BE2C (cell line): Measurements from ENCODE around the gene ALDOC.
"Not testable (repeated sequence)": the region's sequence is repeated elsewhere in the genome, so short reads cannot be mapped to it uniquely, and the experiment has no call there.

Experiments used
- DNase-seq: peaks from one replicate; pipeline ENCODE4 v3.0.0-alpha.2; 2020
- H3K27me3 ChIP-seq: fragments of 250-450 bp; sonication (Bioruptor Pico); 2 replicates; pipeline ENCODE4 v1.5.1; 2020; ENCODE audit warnings: mild to moderate bottlenecking
- H3K36me3 ChIP-seq: fragments of 250-450 bp; sonication (Bioruptor Pico); 2 replicates; pipeline ENCODE4 v1.5.1; 2020; ENCODE audit warnings: mild to moderate bottlenecking
- H3K4me1 ChIP-seq: fragments of 250-450 bp; sonication (Bioruptor Pico); 2 replicates; pipeline ENCODE4 v1.5.1; 2020
- H3K4me3 ChIP-seq: 2 replicates; pipeline ENCODE4 v1.5.1; 2011; ENCODE audit warnings: low read depth, low read length
- H3K9me3 ChIP-seq: fragments of 250-450 bp; sonication (Bioruptor Pico); 2 replicates; pipeline ENCODE4 v1.5.1; 2020
- CTCF ChIP-seq: IDR thresholded peaks from 2 replicates; pipeline ENCODE4 v1.5.1; 2012; ENCODE audit warnings: mild to moderate bottlenecking, low read depth, low read length

Gene ALDOC

GRCh38 chr17:28578246-28579195 is 1.8 kb upstream of the ALDOC start:
- no peak for DNase-seq
- TF ChIP-seq CTCF, result no peak
- no peaks in the 10 kb centered on the region for H3K27me3 ChIP-seq
- peaks cover 12% of the 10 kb centered on the region for H3K4me1 ChIP-seq
- no peaks in the 10 kb centered on the region for H3K9me3 ChIP-seq
- peaks cover 18% of the 10 kb centered on the region for H3K36me3 ChIP-seq
- no peak overlapping the region for H3K4me3 ChIP-seq

- H3K27me3 ChIP-seq, result no peaks in the 10 kb centered on the region
- H3K9me3 ChIP-seq, result no peaks in the 10 kb centered on the region
- no peak for TF ChIP-seq CTCF
- peaks cover 12% of the 10 kb centered on the region for H3K4me1 ChIP-seq
- no peak overlapping the region for H3K4me3 ChIP-seq
- DNase-seq, result no peak
- H3K36me3 ChIP-seq, result peaks cover 14% of the 10 kb centered on the region
These were observed 750 bp upstream of the ALDOC start for GRCh38 chr17:28577466-28577824.

- Histone ChIP-seq H3K36me3 (peaks cover 14% of the 10 kb centered on the region), H3K4me1 (peaks cover 12% of the 10 kb centered on the region), H3K4me3 (peak overlapping the region; percentile 48)
- H3K9me3 ChIP-seq, H3K27me3 ChIP-seq, DNase-seq: not testable (repeated sequence)
These were observed 679 bp downstream of the ALDOC start for GRCh38 chr17:28576016-28576415.

GRCh38 chr17:28575126-28575795 is 1.4 kb downstream of the ALDOC start:
- Histone ChIP-seq H3K27me3 (no peaks in the 10 kb centered on the region), H3K36me3 (peaks cover 14% of the 10 kb centered on the region), H3K4me1 (peaks cover 12% of the 10 kb centered on the region), H3K9me3 (no peaks in the 10 kb centered on the region), H3K4me3 (peak overlapping the region; percentile 48)
- peak; percentile 62 for DNase-seq
- TF ChIP-seq CTCF, result peak; percentile 33

- Histone ChIP-seq H3K36me3 (peaks cover 14% of the 10 kb centered on the region), H3K9me3 (no peaks in the 10 kb centered on the region), H3K4me3 (no peak overlapping the region), H3K27me3 (no peaks in the 10 kb centered on the region), H3K4me1 (peaks cover 12% of the 10 kb centered on the region)
- no peak for DNase-seq
- TF ChIP-seq CTCF, result no peak
These were observed 2.2 kb downstream of the ALDOC start for GRCh38 chr17:28574526-28574925.

GRCh38 chr17:28573966-28574480 is 2.7 kb downstream of the ALDOC start:
- H3K36me3 ChIP-seq, result peaks cover 10% of the 10 kb centered on the region
- H3K4me3 ChIP-seq, result no peak overlapping the region
- no peaks in the 10 kb centered on the region for H3K27me3 ChIP-seq
- no peak for DNase-seq
- H3K4me1 ChIP-seq, result peaks cover 12% of the 10 kb centered on the region
- TF ChIP-seq CTCF, result no peak
- H3K9me3 ChIP-seq, result no peaks in the 10 kb centered on the region
